Left lung (tissue), 10 donors: Measurements from ENCODE around the gene DTX1. TPM values are rescaled to one million over a fixed set of nuclear protein-coding genes. Genes with fewer than 3 reads are reported as not detected.
"Not testable (repeated sequence)": the region's sequence is repeated elsewhere in the genome, so short reads cannot be mapped to it uniquely, and the experiment has no call there.

Experiments used
- ATAC-seq: fragments of 200-7000 bp; cut with Tn5 transposase; one replicate; pipeline ENCODE4 v1.9.1; 2020; ENCODE audit warnings: moderate library complexity
- DNase-seq, 4 donors: peaks; one replicate each; pipeline ENCODE4 v3.0.0-alpha.2; 2013 to 2020
- H3K27ac ChIP-seq, 2 donors: fragments of 200-600 bp; sonication (generic) in 1 of 2; one replicate each; pipeline versions ENCODE4 v1.5.0 to v1.8.0; 2020 to 2021
- H3K27me3 ChIP-seq, 2 donors: fragments of 200-600 bp; sonication (generic) in 1 of 2; one replicate each; pipeline versions ENCODE4 v1.5.0 to v1.8.0; 2020 to 2021
- H3K36me3 ChIP-seq, 2 donors: fragments of 200-600 bp; sonication (generic) in 1 of 2; one replicate each; pipeline versions ENCODE4 v1.5.0 to v1.8.0; 2020 to 2021
- H3K4me1 ChIP-seq, 2 donors: fragments of 200-600 bp; one replicate each; pipeline ENCODE4 v1.8.0; 2021
- H3K4me3 ChIP-seq, 2 donors: fragments of 200-600 bp; sonication (generic) in 1 of 2; one replicate each; pipeline versions ENCODE4 v1.5.0 to v1.8.0; 2020 to 2021; ENCODE audit warnings: mild to moderate bottlenecking in 1 of 2
- H3K9me3 ChIP-seq, 2 donors: fragments of 200-600 bp; sonication (generic) in 1 of 2; one replicate each; pipeline versions ENCODE4 v1.5.0 to v1.8.0; 2020 to 2021
- CTCF ChIP-seq, 2 donors: fragments of 200-600 bp; sonication (generic) in 1 of 2; IDR thresholded peaks; one replicate each; pipeline versions ENCODE4 v1.5.0 to v1.8.0; 2021; ENCODE audit warnings: antibody characterized with exemption in 2 of 2
- intact Hi-C, 2 donors: fragments of 100-400 bp; cut with DNase I; formaldehyde crosslinking; loops; one replicate each; pipeline versions ENCODE4 v1.11.2 to v1.14.2; 2022
- polyA plus RNA-seq, 6 donors: library from polyadenylated mRNA; unstranded; fragments of 120-200 nt; gene quantifications; one replicate each; pipeline ENCODE4 v1.2.1, GENCODE V29; 2013; ENCODE audit not compliant: insufficient read length in 6 of 6
- total RNA-seq, 2 donors: library from RNA; stranded (reverse); fragmentation: NEBNext Ultra II Directional; extraction: Animal tissue kit (Norgen Biotek cat#: 25700); gene quantifications; one replicate each; pipeline ENCODE4 v1.2.1, GENCODE V29; 2021
- donor health status: DM: no; HTN: yes; CAD: no.
- donor health status: DM: no; HTN: no; CAD: no.

Gene DTX1
- total and polyA plus RNA-seq, 8 donors = 0.70 to 6.3 (median 4.3) TPM

GRCh38 chr12:113113397-113113796 is 56.9 kb downstream of the DTX1 start:
- H3K27ac ChIP-seq = no peak overlapping the region
- no peak for DNase-seq
- H3K4me1 ChIP-seq = no peaks in the 10 kb centered on the region

GRCh38 chr12:113114447-113115178 is 58.1 kb downstream of the DTX1 start:
- TF ChIP-seq CTCF (IDR thresholded peaks at IDR 0.05) = no peak
- DNase-seq (no peak), ATAC-seq (no peak)
- no peak overlapping the region for H3K4me3 ChIP-seq
- H3K27me3 ChIP-seq = peaks cover 0 to 41% of the 10 kb centered on the region in 2 donors
- H3K4me1 ChIP-seq = no peaks in the 10 kb centered on the region
- intact Hi-C loops = no loop called here
- no peaks in the 10 kb centered on the region for H3K9me3 ChIP-seq
- no peaks in the 10 kb centered on the region for H3K36me3 ChIP-seq
- no peak overlapping the region for H3K27ac ChIP-seq

More at GRCh38 chr12:113113397-113113796, 56.9 kb downstream of the DTX1 start:
- intact Hi-C loops = no loop called here
- H3K27me3 ChIP-seq = peaks cover 0 to 41% of the 10 kb centered on the region in 2 donors
- TF ChIP-seq CTCF (IDR thresholded peaks at IDR 0.05) = no peak
- ATAC-seq = no peak
- H3K36me3 ChIP-seq = no peaks in the 10 kb centered on the region
- H3K9me3 ChIP-seq = no peaks in the 10 kb centered on the region
- no peak overlapping the region for H3K4me3 ChIP-seq

GRCh38 chr12:113115455-113116126 is 59.1 kb downstream of the DTX1 start:
- Histone ChIP-seq H3K4me1 (no peaks in the 10 kb centered on the region), H3K4me3 (no peak overlapping the region), H3K27ac (no peak overlapping the region), H3K9me3 (no peaks in the 10 kb centered on the region), H3K27me3 (peaks cover 0 to 51% of the 10 kb centered on the region in 2 donors), H3K36me3 (no peaks in the 10 kb centered on the region)
- intact Hi-C loops = no loop called here
- DNase-seq (no peak), ATAC-seq (no peak)
- TF ChIP-seq CTCF (IDR thresholded peaks at IDR 0.05) = no peak

- TF ChIP-seq CTCF (IDR thresholded peaks at IDR 0.05) = no peak
- peak; percentile 61 for ATAC-seq
These were observed 60.3 kb downstream of the DTX1 start for GRCh38 chr12:113116875-113117274.

GRCh38 chr12:113117684-113118083 is 61.2 kb downstream of the DTX1 start:
- H3K27me3 ChIP-seq = peaks cover 0 to 42% of the 10 kb centered on the region in 2 donors
- H3K27ac ChIP-seq, intact Hi-C loops, DNase-seq, H3K9me3 ChIP-seq, H3K4me3 ChIP-seq, H3K4me1 ChIP-seq, ATAC-seq, H3K36me3 ChIP-seq: not testable (repeated sequence)

More at GRCh38 chr12:113116875-113117274, 60.3 kb downstream of the DTX1 start:
- Histone ChIP-seq H3K36me3 (no peaks in the 10 kb centered on the region), H3K27me3 (peaks cover 0 to 48% of the 10 kb centered on the region in 2 donors), H3K27ac (no peak overlapping the region), H3K9me3 (no peaks in the 10 kb centered on the region), H3K4me3 (no peak overlapping the region), H3K4me1 (no peaks in the 10 kb centered on the region)
- DNase-seq = no peak
- intact Hi-C loops = no loop called here
